GM18508 (cell line): ENCODE results near the gene ATRN.
"Not testable (repeated sequence)": the region's sequence is repeated elsewhere in the genome, so short reads cannot be mapped to it uniquely, and the experiment has no call there.

Source experiments
- ATAC-seq: cut with Tn5 transposase; IDR thresholded peaks from one replicate; pipeline ENCODE4 v1.9.1; 2021; ENCODE audit warnings: moderate number of reproducible peaks; ENCODE audit not compliant: insufficient read depth, unreplicated experiment

ATRN gene

GRCh38 chr20:3512239-3512638 lies 41.4 kb downstream of the ATRN start:
- not testable (repeated sequence) for ATAC-seq

- ATAC-seq: no peak
These were observed 43.3 kb downstream of the ATRN start for GRCh38 chr20:3514012-3514642.

GRCh38 chr20:3515379-3516170 lies 44.8 kb downstream of the ATRN start:
- ATAC-seq: no peak

- ATAC-seq: no peak
These were observed 51.3 kb downstream of the ATRN start for GRCh38 chr20:3521852-3522740.

- not testable (repeated sequence) for ATAC-seq
These were observed 53.9 kb downstream of the ATRN start for GRCh38 chr20:3524696-3525095.

- ATAC-seq: no peak
These were observed 61.3 kb downstream of the ATRN start for GRCh38 chr20:3532089-3532615.

- not testable (repeated sequence) for ATAC-seq
These were observed 66.9 kb downstream of the ATRN start for GRCh38 chr20:3537733-3538132.

GRCh38 chr20:3539311-3540107 lies 68.7 kb downstream of the ATRN start:
- ATAC-seq: no peak

GRCh38 chr20:3541887-3542721 lies 71.3 kb downstream of the ATRN start:
- ATAC-seq: no peak

GRCh38 chr20:3543901-3544507 lies 73.2 kb downstream of the ATRN start:
- no peak for ATAC-seq

- ATAC-seq: no peak
These were observed 74.6 kb downstream of the ATRN start for GRCh38 chr20:3545401-3545925.

- no peak for ATAC-seq
These were observed 77.1 kb downstream of the ATRN start for GRCh38 chr20:3547906-3548305.

GRCh38 chr20:3550837-3551236 lies 80.0 kb downstream of the ATRN start:
- no peak for ATAC-seq

GRCh38 chr20:3551681-3552434 lies 81.0 kb downstream of the ATRN start:
- ATAC-seq: no peak

GRCh38 chr20:3553663-3554062 lies 82.8 kb downstream of the ATRN start:
- ATAC-seq: no peak

- no peak for ATAC-seq
These were observed 86.5 kb downstream of the ATRN start for GRCh38 chr20:3557237-3557785.

- ATAC-seq: no peak
These were observed 88.4 kb downstream of the ATRN start for GRCh38 chr20:3559231-3559630.
